Neural cell (in vitro differentiated cells): ENCODE data around the gene USP12. TPM values are rescaled to one million over a fixed set of nuclear protein-coding genes. Genes with fewer than 3 reads are reported as not detected.

Source experiments
- H2AFZ ChIP-seq: fragments of 200-600, 300-800 bp; sonication (generic), shearing (Covaris generic); 2 replicates; pipeline ENCODE4 v1.6.0; 2014; ENCODE audit warnings: low read depth, mild to moderate bottlenecking, antibody characterized with exemption, low read length, moderate library complexity
- H3F3A ChIP-seq: fragments of 200-600 bp; shearing (Covaris generic); 2 replicates; pipeline ENCODE4 v1.6.1; 2016; ENCODE audit warnings: mild to moderate bottlenecking, moderate library complexity, mixed read lengths, antibody characterized with exemption, low read length; ENCODE audit not compliant: insufficient read depth, poor library complexity, severe bottlenecking
- H3K27ac ChIP-seq: fragments of 200-600, 300-800 bp; sonication (generic), shearing (Covaris generic); 2 replicates; pipeline ENCODE4 v1.5.1; 2014; ENCODE audit warnings: mild to moderate bottlenecking, low read length, moderate library complexity
- H3K27me3 ChIP-seq: fragments of 300-800, 200-600 bp; sonication (generic), shearing (Covaris generic); 2 replicates; pipeline ENCODE4 v1.6.0; 2014; ENCODE audit warnings: mild to moderate bottlenecking, low read depth, low read length, moderate library complexity; ENCODE audit not compliant: insufficient read depth
- H3K36me3 ChIP-seq: fragments of 300-800, 200-600 bp; sonication (generic), shearing (Covaris generic); 2 replicates; pipeline ENCODE4 v1.5.1; 2014; ENCODE audit warnings: mild to moderate bottlenecking, antibody characterized with exemption, low read length, moderate library complexity; ENCODE audit not compliant: insufficient read depth
- H3K4me2 ChIP-seq: fragments of 300-800, 200-600 bp; sonication (generic), shearing (Covaris generic); 2 replicates; pipeline ENCODE4 v1.6.0; 2014; ENCODE audit warnings: mild to moderate bottlenecking, low read length
- H3K4me3 ChIP-seq: fragments of 300-800, 200-600 bp; sonication (generic), shearing (Covaris generic); 2 replicates; pipeline ENCODE4 v1.5.1; 2014; ENCODE audit warnings: mild to moderate bottlenecking, low read length, moderate library complexity
- H3K79me2 ChIP-seq: fragments of 200-600 bp; shearing (Covaris generic); replicated peaks from 2 replicates; pipeline ENCODE4 v1.6.0; 2014; ENCODE audit warnings: mild to moderate bottlenecking, low read length, moderate library complexity; ENCODE audit not compliant: insufficient read depth
- H3K9ac ChIP-seq: fragments of 300-800, 200-600 bp; sonication (generic), shearing (Covaris generic); 2 replicates; pipeline ENCODE4 v1.6.1; 2016; ENCODE audit warnings: mild to moderate bottlenecking, low read length, mixed read lengths
- H3K9me2 ChIP-seq: fragments of 200-600 bp; shearing (Covaris generic); 2 replicates; pipeline ENCODE4 v1.6.1; 2016; ENCODE audit warnings: mild to moderate bottlenecking, low read length, mixed read lengths; ENCODE audit not compliant: insufficient read depth
- H3K9me3 ChIP-seq: fragments of 200-600, 300-800 bp; sonication (generic), shearing (Covaris generic); 2 replicates; pipeline ENCODE4 v1.6.1; 2016; ENCODE audit warnings: mild to moderate bottlenecking, mixed run types, low read length, moderate library complexity, mixed read lengths
- H4K20me1 ChIP-seq: fragments of 200-600 bp; shearing (Covaris generic); 2 replicates; pipeline ENCODE4 v1.6.1; 2016; ENCODE audit warnings: mild to moderate bottlenecking, mixed run types; ENCODE audit not compliant: insufficient read depth
- CTCF ChIP-seq: fragments of 450-650 bp; IDR thresholded peaks from 2 replicates; pipeline ENCODE4 v1.5.1; 2014; ENCODE audit warnings: antibody characterized with exemption, mild to moderate bottlenecking, moderate library complexity; ENCODE audit not compliant: poor library complexity, severe bottlenecking
- EP300 ChIP-seq: fragments of 450-650 bp; conservative IDR thresholded peaks from 2 replicates; pipeline ENCODE4 v1.6.1; 2014; ENCODE audit warnings: antibody characterized with exemption, mild to moderate bottlenecking, moderate library complexity; ENCODE audit not compliant: poor library complexity, severe bottlenecking
- EZH2 ChIP-seq: fragments of 200-600, 300-800 bp; shearing (Covaris generic), sonication (generic); IDR thresholded peaks from 2 replicates; pipeline ENCODE4 v1.6.1; 2014; ENCODE audit warnings: antibody characterized with exemption, low read length, borderline replicate concordance, mild to moderate bottlenecking; ENCODE audit not compliant: insufficient read depth, poor library complexity, severe bottlenecking
- MXI1 ChIP-seq: fragments of 450-650 bp; conservative IDR thresholded peaks from 2 replicates; pipeline ENCODE4 v1.6.1; 2014; ENCODE audit warnings: antibody characterized with exemption, mild to moderate bottlenecking; ENCODE audit not compliant: poor library complexity, severe bottlenecking
- POLR2AphosphoS5 ChIP-seq: IDR thresholded peaks from 2 replicates; pipeline ENCODE4 v1.6.1; 2012
- RAD21 ChIP-seq: fragments of 450-650 bp; conservative IDR thresholded peaks from 2 replicates; pipeline ENCODE4 v1.6.1; 2014; ENCODE audit warnings: antibody characterized with exemption, mild to moderate bottlenecking, moderate library complexity
- REST ChIP-seq: IDR thresholded peaks from 2 replicates; pipeline ENCODE4 v1.6.1; 2012; ENCODE audit warnings: borderline replicate concordance
- SMC3 ChIP-seq: fragments of 450-650 bp; conservative IDR thresholded peaks from 2 replicates; pipeline ENCODE4 v1.6.1; 2014; ENCODE audit warnings: antibody characterized with exemption, mild to moderate bottlenecking, moderate library complexity; ENCODE audit not compliant: poor library complexity
- TAF1 ChIP-seq: IDR thresholded peaks from 2 replicates; pipeline ENCODE4 v1.6.1; 2012; ENCODE audit warnings: low read depth
- polyA plus RNA-seq: library from polyadenylated mRNA; depleted of rRNA; stranded (reverse); fragments of >200 nt; gene quantifications from 2 replicates; pipeline ENCODE4 v1.2.3, GENCODE V29; 2014

Gene USP12
- polyA plus RNA-seq, 1 donor from 2014 or later, result 26.2 TPM

DNA sequence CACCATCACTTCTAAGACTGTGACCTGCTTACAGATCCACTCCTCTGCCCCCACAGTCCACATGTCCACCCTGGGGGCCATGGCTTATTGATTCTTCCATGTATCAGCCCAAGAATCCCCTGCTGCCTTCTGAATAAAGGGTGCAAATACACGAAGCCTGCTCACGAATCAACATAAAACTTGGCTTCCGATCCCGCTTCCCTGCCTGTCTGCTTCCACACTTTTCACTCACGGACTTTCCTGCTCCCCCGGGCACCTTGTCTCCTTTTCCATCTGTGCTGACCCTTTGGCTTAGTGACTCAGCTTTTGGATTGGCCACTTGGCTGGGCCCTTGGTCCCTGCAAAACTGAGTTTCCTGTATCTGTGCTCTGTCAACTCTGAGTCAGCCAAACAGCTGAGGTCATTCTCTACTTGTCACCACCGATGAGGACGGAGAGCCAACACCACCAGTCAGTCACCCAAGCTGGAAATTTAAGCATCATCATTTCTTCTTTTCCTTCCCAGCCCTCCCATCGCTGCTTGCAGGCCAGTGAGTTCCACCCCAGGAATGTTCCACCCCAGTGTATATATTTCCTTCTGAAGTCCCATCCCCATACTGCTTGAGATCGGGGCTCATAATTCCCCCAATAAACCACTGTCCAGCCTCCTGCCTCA lies 11.4 kb upstream of the USP12 start:
- Histone ChIP-seq H3K4me3 (no peak overlapping the region), H3K9me3 (no peaks in the 10 kb centered on the region), H3K79me2 (no peaks in the 10 kb centered on the region), H2AFZ (no peak overlapping the region), H3K27ac (no peak overlapping the region), H3K9ac (no peak overlapping the region), H4K20me1 (no peaks in the 10 kb centered on the region), H3K36me3 (no peaks in the 10 kb centered on the region), H3K4me2 (no peak overlapping the region), H3F3A (no peaks in the 10 kb centered on the region), H3K27me3 (no peaks in the 10 kb centered on the region), H3K9me2 (no peaks in the 10 kb centered on the region)
- no peak for TF ChIP-seq MXI1
- TF ChIP-seq RAD21, result no peak
- TF ChIP-seq REST, result no peak
- TF ChIP-seq TAF1, result no peak
- TF ChIP-seq POLR2AphosphoS5, result no peak
- TF ChIP-seq CTCF, result no peak
- TF ChIP-seq EZH2, result no peak
- no peak for TF ChIP-seq EP300

DNA sequence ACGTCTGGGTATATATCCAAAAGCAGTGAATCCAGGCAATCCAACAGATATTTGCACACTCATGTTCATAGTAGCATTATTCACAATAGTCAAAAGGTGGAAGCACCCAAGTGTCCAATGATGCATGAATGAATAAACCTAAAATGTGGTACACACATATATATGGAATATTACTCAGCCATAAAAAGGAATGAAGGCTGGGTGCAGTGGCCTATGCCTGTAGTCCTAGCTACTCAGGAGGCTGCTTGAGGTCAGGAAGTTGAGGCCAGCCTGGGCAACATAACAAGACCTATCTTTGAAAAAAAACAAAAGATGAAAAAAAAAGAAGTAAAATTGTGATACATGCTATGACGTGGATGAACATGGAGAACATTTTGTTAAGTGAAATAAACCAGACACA lies 10.4 kb upstream of the USP12 start:
- H3K27ac ChIP-seq, result no peak overlapping the region
- no peaks in the 10 kb centered on the region for H3K79me2 ChIP-seq
- no peaks in the 10 kb centered on the region for H3F3A ChIP-seq
- no peak overlapping the region for H3K9ac ChIP-seq
- H3K27me3 ChIP-seq, result no peaks in the 10 kb centered on the region
- no peak overlapping the region for H3K4me2 ChIP-seq
- H3K9me3 ChIP-seq, result no peaks in the 10 kb centered on the region
- H4K20me1 ChIP-seq, result no peaks in the 10 kb centered on the region
- H2AFZ ChIP-seq, result no peak overlapping the region
- no peak for TF ChIP-seq MXI1
- TF ChIP-seq POLR2AphosphoS5, result no peak
- no peak for TF ChIP-seq EZH2
- no peak for TF ChIP-seq REST
- TF ChIP-seq SMC3, result no peak
- TF ChIP-seq RAD21, result no peak
- no peak for TF ChIP-seq EP300
- TF ChIP-seq CTCF, result no peak
- TF ChIP-seq TAF1, result no peak
- no peaks in the 10 kb centered on the region for H3K9me2 ChIP-seq
- no peaks in the 10 kb centered on the region for H3K36me3 ChIP-seq
- H3K4me3 ChIP-seq, result no peak overlapping the region
